OCI-LY1 (cell line): ENCODE data around the gene L3MBTL2.

Experiments
- EZH2 ChIP-seq: fragments of 200-600 bp; sonication (generic), shearing (Covaris generic); IDR thresholded peaks from 2 replicates; pipeline ENCODE4 v1.8.0; 2017; ENCODE audit warnings: borderline replicate concordance, mixed run types, mild to moderate bottlenecking, antibody characterized with exemption, low read length, moderate library complexity, mixed read lengths
- TF ChIP-seq, protein P1 (sequence below): fragments of 200-600 bp; sonication (generic), shearing (Covaris generic); IDR thresholded peaks from 2 replicates; pipeline ENCODE4 v1.5.1; 2017; ENCODE audit warnings: mild to moderate bottlenecking, antibody characterized with exemption, low read length, moderate library complexity, mixed read lengths

DNA sequence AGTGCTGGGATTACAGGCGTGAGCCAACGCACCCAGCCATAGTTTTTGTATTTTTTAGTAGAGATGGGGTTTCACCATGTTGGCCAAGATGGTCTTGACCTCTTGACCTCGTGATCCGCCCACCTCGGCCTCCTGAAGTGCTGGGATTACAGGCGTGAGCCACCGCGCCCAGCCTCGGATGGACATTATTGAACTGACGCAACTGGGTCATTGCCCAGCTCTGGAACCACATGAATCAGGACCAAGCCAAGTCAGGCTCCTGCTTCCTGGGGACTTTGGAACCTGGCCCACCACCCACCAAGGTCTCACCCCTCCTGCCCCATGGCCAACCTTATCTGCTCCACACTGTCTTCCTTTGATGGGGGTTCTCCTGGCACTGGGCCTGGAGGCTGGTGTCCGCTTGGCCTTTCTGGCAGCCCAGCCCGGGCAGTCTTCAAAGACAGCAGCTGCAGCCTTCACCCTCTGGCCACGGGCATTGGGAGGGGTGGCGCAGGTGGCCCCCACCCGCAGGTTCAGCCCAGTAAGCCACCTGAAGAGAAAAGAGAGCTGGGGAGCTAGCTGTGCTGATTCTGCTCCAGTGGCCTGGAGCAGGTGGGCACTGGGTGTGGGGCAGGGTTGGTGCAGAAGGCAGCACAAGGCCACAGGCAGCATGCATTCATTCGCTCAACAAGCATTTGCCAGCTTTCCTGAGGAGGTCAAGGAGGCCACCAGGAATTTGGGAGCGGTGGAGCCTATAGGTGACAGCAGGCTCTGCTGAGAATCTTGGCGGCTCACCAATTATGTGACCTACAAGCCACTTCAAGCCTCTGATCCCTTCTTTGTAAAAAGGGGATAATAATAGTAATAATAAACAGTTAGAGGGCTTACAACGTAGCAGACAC is 29.9 kb downstream of the L3MBTL2 start:
- TF ChIP-seq EZH2, result no peak
- TF ChIP-seq, protein P1, sequence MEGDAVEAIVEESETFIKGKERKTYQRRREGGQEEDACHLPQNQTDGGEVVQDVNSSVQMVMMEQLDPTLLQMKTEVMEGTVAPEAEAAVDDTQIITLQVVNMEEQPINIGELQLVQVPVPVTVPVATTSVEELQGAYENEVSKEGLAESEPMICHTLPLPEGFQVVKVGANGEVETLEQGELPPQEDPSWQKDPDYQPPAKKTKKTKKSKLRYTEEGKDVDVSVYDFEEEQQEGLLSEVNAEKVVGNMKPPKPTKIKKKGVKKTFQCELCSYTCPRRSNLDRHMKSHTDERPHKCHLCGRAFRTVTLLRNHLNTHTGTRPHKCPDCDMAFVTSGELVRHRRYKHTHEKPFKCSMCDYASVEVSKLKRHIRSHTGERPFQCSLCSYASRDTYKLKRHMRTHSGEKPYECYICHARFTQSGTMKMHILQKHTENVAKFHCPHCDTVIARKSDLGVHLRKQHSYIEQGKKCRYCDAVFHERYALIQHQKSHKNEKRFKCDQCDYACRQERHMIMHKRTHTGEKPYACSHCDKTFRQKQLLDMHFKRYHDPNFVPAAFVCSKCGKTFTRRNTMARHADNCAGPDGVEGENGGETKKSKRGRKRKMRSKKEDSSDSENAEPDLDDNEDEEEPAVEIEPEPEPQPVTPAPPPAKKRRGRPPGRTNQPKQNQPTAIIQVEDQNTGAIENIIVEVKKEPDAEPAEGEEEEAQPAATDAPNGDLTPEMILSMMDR, result no peak
